Rectal smooth muscle tissue (tissue), 1 donor: ENCODE data around the gene ATXN10.

Experiments
- H3K27ac ChIP-seq: one replicate; pipeline ENCODE4 v1.7.0; 2013; ENCODE audit warnings: low read depth, low read length, inconsistent platforms
- H3K27me3 ChIP-seq: one replicate; pipeline ENCODE4 v1.7.0; 2013; ENCODE audit warnings: low read length; ENCODE audit not compliant: control insufficient read depth, insufficient read depth
- H3K36me3 ChIP-seq: one replicate; pipeline ENCODE4 v1.7.0; 2013; ENCODE audit warnings: low read length; ENCODE audit not compliant: control insufficient read depth, insufficient read depth
- H3K4me1 ChIP-seq: one replicate; pipeline ENCODE4 v1.7.0; 2013; ENCODE audit warnings: low read length; ENCODE audit not compliant: control insufficient read depth, insufficient read depth
- H3K4me3 ChIP-seq: one replicate; pipeline ENCODE4 v1.7.0; 2013; ENCODE audit warnings: low read length
- H3K9ac ChIP-seq: one replicate; pipeline ENCODE4 v1.7.0; 2013; ENCODE audit warnings: low read length

ATXN10 gene

GRCh38 chr22:45867118-45867905, 195.7 kb downstream of the ATXN10 start:
- peaks cover 21% of the 10 kb centered on the region for H3K27me3 ChIP-seq
- H3K36me3 ChIP-seq = no peaks in the 10 kb centered on the region
- peak overlapping the region; percentile 32 for H3K4me3 ChIP-seq
- no peak overlapping the region for H3K9ac ChIP-seq
- no peak overlapping the region for H3K27ac ChIP-seq
- peaks cover 3% of the 10 kb centered on the region for H3K4me1 ChIP-seq

GRCh38 chr22:45867906-45868555, 196.4 kb downstream of the ATXN10 start:
- Histone ChIP-seq H3K4me3 (no peak overlapping the region), H3K4me1 (peaks cover 3% of the 10 kb centered on the region), H3K9ac (no peak overlapping the region), H3K27ac (no peak overlapping the region), H3K36me3 (no peaks in the 10 kb centered on the region), H3K27me3 (peaks cover 21% of the 10 kb centered on the region)

GRCh38 chr22:45868571-45869339, 197.1 kb downstream of the ATXN10 start:
- peaks cover 21% of the 10 kb centered on the region for H3K27me3 ChIP-seq
- H3K4me3 ChIP-seq = no peak overlapping the region

GRCh38 chr22:45869340-45869847, 197.8 kb downstream of the ATXN10 start:
- H3K9ac ChIP-seq = no peak overlapping the region
- H3K27me3 ChIP-seq = peaks cover 18% of the 10 kb centered on the region
- no peaks in the 10 kb centered on the region for H3K36me3 ChIP-seq
- H3K27ac ChIP-seq = no peak overlapping the region
- H3K4me1 ChIP-seq = no peaks in the 10 kb centered on the region
- no peak overlapping the region for H3K4me3 ChIP-seq

More at GRCh38 chr22:45868571-45869339, 197.1 kb downstream of the ATXN10 start:
- peaks cover 3% of the 10 kb centered on the region for H3K4me1 ChIP-seq
- H3K36me3 ChIP-seq = no peaks in the 10 kb centered on the region
- H3K27ac ChIP-seq = no peak overlapping the region
- no peak overlapping the region for H3K9ac ChIP-seq

GRCh38 chr22:45870011-45870410, 198.4 kb downstream of the ATXN10 start:
- Histone ChIP-seq H3K27me3 (peaks cover 18% of the 10 kb centered on the region), H3K36me3 (no peaks in the 10 kb centered on the region), H3K9ac (no peak overlapping the region), H3K4me3 (no peak overlapping the region), H3K4me1 (no peaks in the 10 kb centered on the region), H3K27ac (no peak overlapping the region)

GRCh38 chr22:45871721-45872120, 200.1 kb downstream of the ATXN10 start:
- H3K27me3 ChIP-seq = peaks cover 8% of the 10 kb centered on the region
- H3K36me3 ChIP-seq = no peaks in the 10 kb centered on the region
- H3K9ac ChIP-seq = no peak overlapping the region
- no peak overlapping the region for H3K4me3 ChIP-seq
- no peak overlapping the region for H3K27ac ChIP-seq
- no peaks in the 10 kb centered on the region for H3K4me1 ChIP-seq

- Histone ChIP-seq H3K27me3 (peaks cover 9% of the 10 kb centered on the region), H3K4me3 (no peak overlapping the region), H3K27ac (no peak overlapping the region), H3K36me3 (no peaks in the 10 kb centered on the region), H3K4me1 (no peaks in the 10 kb centered on the region), H3K9ac (no peak overlapping the region)
Measured at GRCh38 chr22:45872659-45873263, 201.1 kb downstream of the ATXN10 start.

- H3K9ac ChIP-seq = no peak overlapping the region
- H3K4me3 ChIP-seq = no peak overlapping the region
- H3K27ac ChIP-seq = no peak overlapping the region
- H3K4me1 ChIP-seq = no peaks in the 10 kb centered on the region
- peaks cover 12% of the 10 kb centered on the region for H3K27me3 ChIP-seq
- no peaks in the 10 kb centered on the region for H3K36me3 ChIP-seq
Measured at GRCh38 chr22:45876136-45877035, 204.8 kb downstream of the ATXN10 start.

GRCh38 chr22:45877036-45877380, 205.4 kb downstream of the ATXN10 start:
- Histone ChIP-seq H3K4me1 (no peaks in the 10 kb centered on the region), H3K27me3 (peaks cover 13% of the 10 kb centered on the region), H3K4me3 (no peak overlapping the region), H3K36me3 (no peaks in the 10 kb centered on the region), H3K27ac (no peak overlapping the region), H3K9ac (no peak overlapping the region)

- Histone ChIP-seq H3K27ac (no peak overlapping the region), H3K36me3 (no peaks in the 10 kb centered on the region), H3K27me3 (peaks cover 17% of the 10 kb centered on the region), H3K4me3 (no peak overlapping the region), H3K4me1 (no peaks in the 10 kb centered on the region), H3K9ac (no peak overlapping the region)
Measured at GRCh38 chr22:45877651-45878050, 206.0 kb downstream of the ATXN10 start.

- Histone ChIP-seq H3K9ac (no peak overlapping the region), H3K4me3 (no peak overlapping the region), H3K4me1 (no peaks in the 10 kb centered on the region), H3K36me3 (no peaks in the 10 kb centered on the region), H3K27me3 (peaks cover 20% of the 10 kb centered on the region), H3K27ac (no peak overlapping the region)
Measured at GRCh38 chr22:45878051-45878781, 206.6 kb downstream of the ATXN10 start.
